ENCODE results near the gene SGK1. TPM values are rescaled to one million over a fixed set of nuclear protein-coding genes. Genes with fewer than 3 reads are reported as not detected.

Gene SGK1
- polyA plus RNA-seq, 1 donor (not counting 4 experiments of a cell fraction or from before 2014, with no cell fraction given), result 156 TPM

GRCh38 chr6:134351615-134352474 is 33.9 kb upstream of the SGK1 start:
- Histone ChIP-seq H3K79me2 (ENCODE audit: control insufficient read depth, insufficient read depth, low read length) (no peaks in the 10 kb centered on the region), H3K4me1 (ENCODE audit: control insufficient read depth, extremely low read depth, insufficient read depth, low read length) (peaks cover 17% of the 10 kb centered on the region), H3K9me3 (ENCODE audit: control insufficient read depth, low read depth, low read length) (no peaks in the 10 kb centered on the region), H3K36me3 (ENCODE audit: control insufficient read depth in 2 of 2, extremely low read depth in 1 of 2, insufficient read depth in 2 of 2, low read length in 2 of 2) (no peaks in the 10 kb centered on the region), H3K4me3 (ENCODE audit: control insufficient read depth in 2 of 3, extremely low read depth in 1 of 3, insufficient read depth in 2 of 3, low read depth in 1 of 3, low read length in 3 of 3) (no peak overlapping the region), H3K27ac (ENCODE audit: control insufficient read depth, insufficient read depth, low read length) (no peak overlapping the region), H4K20me1 (ENCODE audit: control insufficient read depth, extremely low read depth, insufficient read depth, low read length) (no peaks in the 10 kb centered on the region), H3K27me3 (ENCODE audit: control insufficient read depth, extremely low read depth, insufficient read depth, low read length) (no peaks in the 10 kb centered on the region), H3K4me2 (ENCODE audit: control insufficient read depth, extremely low read depth, insufficient read depth, low read depth, low read length) (no peak overlapping the region), H3K9ac (ENCODE audit: control insufficient read depth, extremely low read depth, insufficient read depth, low read length) (no peak overlapping the region), H3K9me1 (ENCODE audit: control insufficient read depth, extremely low read depth, insufficient read depth, low read length) (no peaks in the 10 kb centered on the region), H2AFZ (ENCODE audit: control insufficient read depth, low read length) (no peak overlapping the region)
- DNase-seq (ENCODE audit: low read depth, low spot score) (no peak), FAIRE-seq (no peak)
- TF ChIP-seq CTCF (optimal IDR thresholded peaks at IDR 0.05 in 1 of 3, IDR thresholded peaks at IDR 0.05 in 1 of 3, conservative IDR thresholded peaks at IDR 0.05 in 1 of 3; ENCODE audit: extremely low read depth in 1 of 3, insufficient read depth in 2 of 3, low read length in 3 of 3) (no peak), EZH2 (IDR thresholded peaks at IDR 0.05; ENCODE audit: low read length) (no peak)
- dilution Hi-C loops (cut with MboI; ENCODE audit: extremely low pct_ligation_motif_present, low sequenced_read_pairs), result no loop called here

- Histone ChIP-seq H3K4me1 (ENCODE audit: control insufficient read depth, extremely low read depth, insufficient read depth, low read length) (peaks cover 16% of the 10 kb centered on the region), H4K20me1 (ENCODE audit: control insufficient read depth, extremely low read depth, insufficient read depth, low read length) (no peaks in the 10 kb centered on the region), H3K36me3 (ENCODE audit: control insufficient read depth in 2 of 2, extremely low read depth in 1 of 2, insufficient read depth in 2 of 2, low read length in 2 of 2) (no peaks in the 10 kb centered on the region), H3K9me3 (ENCODE audit: control insufficient read depth, low read depth, low read length) (no peaks in the 10 kb centered on the region), H3K27ac (ENCODE audit: control insufficient read depth, insufficient read depth, low read length) (peak overlapping the region; percentile 65), H3K9me1 (ENCODE audit: control insufficient read depth, extremely low read depth, insufficient read depth, low read length) (no peaks in the 10 kb centered on the region), H3K79me2 (ENCODE audit: control insufficient read depth, insufficient read depth, low read length) (no peaks in the 10 kb centered on the region), H3K4me3 (ENCODE audit: control insufficient read depth in 2 of 3, extremely low read depth in 1 of 3, insufficient read depth in 2 of 3, low read depth in 1 of 3, low read length in 3 of 3) (peak overlapping the region in 1 of 3 experiments; percentile 2), H3K4me2 (ENCODE audit: control insufficient read depth, extremely low read depth, insufficient read depth, low read depth, low read length) (peak overlapping the region; percentile 73), H3K27me3 (ENCODE audit: control insufficient read depth, extremely low read depth, insufficient read depth, low read length) (no peaks in the 10 kb centered on the region), H3K9ac (ENCODE audit: control insufficient read depth, extremely low read depth, insufficient read depth, low read length) (peak overlapping the region; percentile 25), H2AFZ (ENCODE audit: control insufficient read depth, low read length) (peak overlapping the region; percentile 84)
- FAIRE-seq, result peak; percentile 96
- DNase-seq (ENCODE audit: low read depth, low spot score), result peak; percentile 28
- dilution Hi-C loops (cut with MboI; ENCODE audit: extremely low pct_ligation_motif_present, low sequenced_read_pairs), result no loop called here
- TF ChIP-seq EZH2 (IDR thresholded peaks at IDR 0.05; ENCODE audit: low read length), result no peak
- no peak for TF ChIP-seq CTCF (optimal IDR thresholded peaks at IDR 0.05 in 1 of 3, IDR thresholded peaks at IDR 0.05 in 1 of 3, conservative IDR thresholded peaks at IDR 0.05 in 1 of 3; ENCODE audit: extremely low read depth in 1 of 3, insufficient read depth in 2 of 3, low read length in 3 of 3)
These were observed 30.2 kb upstream of the SGK1 start for GRCh38 chr6:134347885-134348805.

Measured in keratinocyte (primary cell).